ENCODE measurements around the gene EIF6.
"Not testable (repeated sequence)": the region's sequence is repeated elsewhere in the genome, so short reads cannot be mapped to it uniquely, and the experiment has no call there.

The EIF6 gene

DNA sequence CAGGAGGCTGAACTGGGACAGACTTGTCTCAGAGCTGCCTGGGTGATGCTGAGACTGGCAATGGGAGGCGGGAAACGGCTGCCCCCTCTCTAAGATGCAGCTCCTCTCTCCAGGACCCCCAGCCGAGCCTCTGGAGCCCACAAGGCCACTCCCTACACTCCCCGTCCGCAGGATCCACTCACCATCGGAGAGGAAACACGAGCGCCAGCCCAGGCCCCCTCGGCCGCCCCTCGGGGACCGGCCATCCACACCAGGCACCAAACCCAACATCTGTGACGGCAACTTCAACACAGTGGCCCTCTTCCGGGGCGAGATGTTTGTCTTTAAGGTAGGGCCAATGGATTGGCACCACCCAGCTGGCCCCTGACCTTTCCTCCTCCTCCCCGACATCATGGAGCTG is 17.5 kb downstream of the EIF6 start:
- H3K4me3 ChIP-seq (ENCODE audit: low read depth, low read length), result no peak overlapping the region
- no peak for DNase-seq (ENCODE audit: low read depth)
- TF ChIP-seq CTCF (IDR thresholded peaks at IDR 0.05; ENCODE audit: control insufficient read depth, extremely low read depth, insufficient read depth), result no peak

- DNase-seq (ENCODE audit: low read depth), result no peak
- TF ChIP-seq CTCF (IDR thresholded peaks at IDR 0.05; ENCODE audit: control insufficient read depth, extremely low read depth, insufficient read depth), result 0 out of 2 replicates have a peak, but pooled peaks have one; percentile 14
- H3K4me3 ChIP-seq (ENCODE audit: low read depth, low read length), result no peak overlapping the region
These were observed 19.8 kb downstream of the EIF6 start for GRCh38 chr20:35264755-35265154.

DNA sequence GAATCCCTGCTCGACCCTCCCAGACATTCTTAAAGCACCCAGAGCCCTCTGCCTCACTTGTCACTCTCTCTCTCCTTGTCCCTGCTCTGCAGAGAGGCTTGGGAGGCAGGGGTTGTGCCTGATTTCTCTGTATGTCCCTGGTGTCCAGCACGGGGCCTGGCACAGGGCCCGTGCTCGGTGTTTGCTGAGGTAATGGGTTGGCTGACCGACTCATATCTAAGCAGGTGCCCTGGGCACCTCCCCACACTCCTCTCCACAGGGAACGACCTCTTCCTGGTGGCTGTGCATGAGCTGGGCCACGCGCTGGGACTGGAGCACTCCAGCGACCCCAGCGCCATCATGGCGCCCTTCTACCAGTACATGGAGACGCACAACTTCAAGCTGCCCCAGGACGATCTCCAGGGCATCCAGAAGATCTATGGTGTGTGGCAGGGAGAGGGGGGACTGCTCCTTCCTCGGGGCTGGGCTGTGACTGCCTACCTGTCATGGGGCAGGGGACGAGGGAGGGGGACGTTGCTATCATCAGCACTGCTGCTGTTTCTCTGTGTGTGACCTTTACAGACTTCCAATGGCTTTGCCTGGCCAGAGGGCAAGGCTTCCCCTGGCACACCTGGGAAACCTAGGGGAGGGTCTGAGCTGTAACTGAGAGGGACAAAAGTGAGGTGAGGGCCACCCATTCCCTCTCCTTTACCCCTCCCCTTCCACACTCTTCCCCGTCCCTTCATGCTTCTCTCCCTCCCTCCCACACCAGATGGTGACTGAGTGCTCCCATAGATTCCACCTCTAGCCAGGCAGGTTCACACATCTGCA is 20.8 kb downstream of the EIF6 start:
- no peak for TF ChIP-seq CTCF (IDR thresholded peaks at IDR 0.05; ENCODE audit: control insufficient read depth, extremely low read depth, insufficient read depth)
- peak; percentile 82 for DNase-seq (ENCODE audit: low read depth)
- peak overlapping the region; percentile 8 for H3K4me3 ChIP-seq (ENCODE audit: low read depth, low read length)

DNA sequence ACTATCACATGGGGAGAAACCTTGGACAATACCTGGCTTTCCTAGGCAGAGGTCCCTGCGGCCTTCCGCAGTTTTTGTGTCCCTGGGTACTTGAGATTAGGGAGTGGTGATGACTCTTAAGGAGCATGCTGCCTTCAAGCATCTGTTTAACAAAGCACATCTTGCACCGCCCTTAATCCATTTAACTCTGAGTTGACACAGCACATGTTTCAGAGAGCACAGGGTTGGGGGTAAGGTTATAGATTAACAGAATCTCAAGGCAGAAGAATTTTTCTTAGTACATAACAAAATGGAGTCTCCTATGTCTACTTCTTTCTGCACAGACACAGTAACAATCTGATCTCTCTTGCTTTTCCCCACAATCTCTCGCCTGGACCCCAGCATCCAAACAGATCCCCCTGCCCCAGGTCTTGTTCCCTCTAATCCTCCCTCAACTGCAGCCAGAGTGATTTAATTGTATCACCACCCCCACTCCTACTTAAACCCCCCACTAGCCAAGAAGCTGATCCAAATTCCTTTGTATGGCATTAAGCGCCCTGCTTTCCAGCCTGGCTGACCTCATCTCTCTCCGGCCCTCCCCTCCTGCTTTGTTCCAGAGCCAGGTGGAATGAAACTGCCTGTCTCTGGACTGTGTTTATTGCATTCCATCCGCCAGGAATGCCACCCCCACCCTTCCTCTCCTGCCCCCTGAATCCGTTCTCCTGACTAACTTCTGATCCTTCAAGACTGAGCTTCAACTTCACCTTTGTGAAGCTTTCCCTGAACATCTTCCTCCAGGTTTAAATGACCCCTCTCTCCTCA is 21.6 kb downstream of the EIF6 start:
- peak overlapping the region; percentile 8; the same call in 1 of the 2 replicates for H3K4me3 ChIP-seq (ENCODE audit: low read depth, low read length)
- not testable (repeated sequence) for DNase-seq (ENCODE audit: low read depth)

GRCh38 chr20:35262321-35262720 is 22.3 kb downstream of the EIF6 start:
- not testable (repeated sequence) for H3K4me3 ChIP-seq (ENCODE audit: low read depth, low read length); DNase-seq (ENCODE audit: low read depth)

GRCh38 chr20:35260426-35260825 is 24.1 kb downstream of the EIF6 start:
- no peak for TF ChIP-seq CTCF (IDR thresholded peaks at IDR 0.05; ENCODE audit: control insufficient read depth, extremely low read depth, insufficient read depth)
- DNase-seq (ENCODE audit: low read depth), result no peak
- no peak overlapping the region for H3K4me3 ChIP-seq (ENCODE audit: low read depth, low read length)

DNA sequence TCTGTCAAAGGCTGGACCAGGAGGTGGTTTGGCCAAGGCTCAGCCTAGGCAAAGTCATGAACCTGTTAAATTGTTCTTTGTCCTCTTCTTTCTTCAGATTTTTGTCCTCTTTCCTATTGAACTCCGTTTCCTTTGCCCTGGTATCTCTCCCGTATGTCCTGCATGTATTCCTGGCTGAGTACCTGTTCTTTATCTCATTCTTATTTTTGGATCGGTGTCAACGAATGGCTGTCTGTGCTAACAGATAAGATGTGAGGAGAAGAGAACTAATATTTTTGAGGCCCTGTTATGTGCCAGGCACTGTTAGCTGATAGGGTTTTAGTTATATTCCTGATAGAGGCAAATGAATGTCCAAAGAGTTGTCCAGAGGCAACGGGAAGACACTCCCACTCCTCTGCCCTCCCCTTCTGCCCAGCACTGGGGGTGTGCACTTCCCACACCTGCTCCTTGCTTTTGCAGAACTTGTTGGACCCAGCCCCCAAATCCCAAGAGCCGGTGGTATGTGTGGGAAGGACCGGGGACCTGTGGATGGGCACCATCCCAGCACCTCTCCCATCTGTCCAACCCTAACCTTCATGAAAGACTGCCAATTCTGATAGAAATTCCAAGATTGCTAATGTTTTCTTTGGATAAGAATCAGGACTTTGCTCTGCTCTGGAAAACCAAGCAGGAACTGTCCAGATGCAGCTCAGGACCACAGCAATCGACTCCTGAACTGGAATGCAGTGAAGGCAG is 27.2 kb downstream of the EIF6 start:
- no peak overlapping the region for H3K4me3 ChIP-seq (ENCODE audit: low read depth, low read length)
- TF ChIP-seq CTCF (IDR thresholded peaks at IDR 0.05; ENCODE audit: control insufficient read depth, extremely low read depth, insufficient read depth), result no peak
- peak; percentile 53 for DNase-seq (ENCODE audit: low read depth)

Data from LNCaP clone FGC (cell line).